H9 (cell line): Measurements from ENCODE around the gene RAB43. TPM values are rescaled to one million over a fixed set of nuclear protein-coding genes. Genes with fewer than 3 reads are reported as not detected.

Source experiments
- DNase-seq: peaks from one replicate; pipeline ENCODE4 v3.0.0-alpha.2; 2017
- H2AFZ ChIP-seq: one replicate; pipeline ENCODE4 v1.6.1; 2013; ENCODE audit warnings: mild to moderate bottlenecking, low read length, control low read depth, moderate library complexity
- H2AK5ac ChIP-seq: 2 replicates; pipeline ENCODE4 v1.6.1; 2013; ENCODE audit warnings: low read length, control low read depth, mixed read lengths; ENCODE audit not compliant: insufficient read length
- H2BK120ac ChIP-seq: one replicate; pipeline ENCODE4 v1.6.1; 2013; ENCODE audit warnings: low read depth, mild to moderate bottlenecking, low read length, control low read depth, inconsistent platforms; ENCODE audit not compliant: poor library complexity, severe bottlenecking
- H2BK12ac ChIP-seq: 2 replicates; pipeline ENCODE4 v1.6.1; 2013; ENCODE audit warnings: low read length, control low read depth, mixed read lengths, low read depth; ENCODE audit not compliant: insufficient read length
- H2BK15ac ChIP-seq: 2 replicates; pipeline ENCODE4 v1.6.1; 2013; ENCODE audit warnings: low read depth, low read length, control low read depth
- H2BK20ac ChIP-seq: one replicate; pipeline ENCODE4 v1.6.1; 2013; ENCODE audit warnings: low read depth, mild to moderate bottlenecking, low read length, control low read depth, inconsistent platforms; ENCODE audit not compliant: poor library complexity, severe bottlenecking
- H2BK5ac ChIP-seq: 2 replicates; pipeline ENCODE4 v1.6.1; 2013; ENCODE audit warnings: low read length, control low read depth, mixed read lengths; ENCODE audit not compliant: insufficient read length
- H3K14ac ChIP-seq: 2 replicates; pipeline ENCODE4 v1.6.1; 2013; ENCODE audit warnings: low read length, control low read depth; ENCODE audit not compliant: insufficient read depth
- H3K18ac ChIP-seq: 2 replicates; pipeline ENCODE4 v1.6.1; 2013; ENCODE audit warnings: low read depth, mild to moderate bottlenecking, mixed read lengths, low read length, control low read depth; ENCODE audit not compliant: insufficient read length
- H3K23ac ChIP-seq: 2 replicates; pipeline ENCODE4 v1.6.1; 2013; ENCODE audit warnings: low read length, control low read depth, mixed read lengths, low read depth; ENCODE audit not compliant: insufficient read length
- H3K23me2 ChIP-seq: 2 replicates; pipeline ENCODE4 v1.6.1; 2013; ENCODE audit warnings: low read depth, mild to moderate bottlenecking, mixed read lengths, low read length, control low read depth; ENCODE audit not compliant: insufficient read length, poor library complexity, severe bottlenecking
- H3K27ac ChIP-seq: 2 replicates; pipeline ENCODE4 v1.5.1; 2013; ENCODE audit warnings: low read length, control low read depth, mixed read lengths, low read depth; ENCODE audit not compliant: insufficient read length
- H3K27me3 ChIP-seq: 2 replicates; pipeline ENCODE4 v1.6.1; 2013; ENCODE audit warnings: low read length, control low read depth, inconsistent platforms; ENCODE audit not compliant: insufficient read depth
- H3K4ac ChIP-seq: 2 replicates; pipeline ENCODE4 v1.6.1; 2013; ENCODE audit warnings: low read depth, mild to moderate bottlenecking, control low read depth, inconsistent platforms, low read length, moderate library complexity
- H3K4me1 ChIP-seq: 2 replicates; pipeline ENCODE4 v1.6.1; 2013; ENCODE audit warnings: low read length, control low read depth, inconsistent platforms; ENCODE audit not compliant: insufficient read depth
- H3K4me2 ChIP-seq: 2 replicates; pipeline ENCODE4 v1.6.1; 2013; ENCODE audit warnings: low read length, control low read depth, mixed read lengths; ENCODE audit not compliant: insufficient read length, insufficient read depth
- H3K56ac ChIP-seq: 2 replicates; pipeline ENCODE4 v1.6.1; 2013; ENCODE audit warnings: low read depth, mild to moderate bottlenecking, mixed read lengths, low read length, control low read depth; ENCODE audit not compliant: insufficient read length
- H3K79me1 ChIP-seq: 2 replicates; pipeline ENCODE4 v1.6.1; 2013; ENCODE audit warnings: low read depth, mild to moderate bottlenecking, moderate library complexity, low read length, control low read depth, inconsistent platforms; ENCODE audit not compliant: insufficient read depth, poor library complexity, severe bottlenecking
- H3K79me2 ChIP-seq: 2 replicates; pipeline ENCODE4 v1.6.1; 2013; ENCODE audit warnings: low read length, control low read depth, inconsistent platforms; ENCODE audit not compliant: insufficient read depth
- H3K9ac ChIP-seq: 2 replicates; pipeline ENCODE4 v1.6.1; 2013; ENCODE audit warnings: low read length, control low read depth, mixed read lengths; ENCODE audit not compliant: insufficient read length; ENCODE audit errors: extremely low read depth
- H3K9me3 ChIP-seq: one replicate; pipeline ENCODE4 v1.6.1; 2013; ENCODE audit warnings: low read depth, low read length, inconsistent platforms; ENCODE audit not compliant: control insufficient read depth
- H3T11ph ChIP-seq: one replicate; pipeline ENCODE4 v1.6.1; 2013; ENCODE audit warnings: mild to moderate bottlenecking, low read length, control low read depth, inconsistent platforms
- H4K20me1 ChIP-seq: one replicate; pipeline ENCODE4 v1.6.1; 2013; ENCODE audit not compliant: control insufficient read depth, insufficient read length, insufficient read depth
- H4K5ac ChIP-seq: 2 replicates; pipeline ENCODE4 v1.6.1; 2013; ENCODE audit warnings: low read depth, mild to moderate bottlenecking, mixed read lengths, low read length, control low read depth; ENCODE audit not compliant: insufficient read length
- H4K8ac ChIP-seq: replicated peaks from 2 replicates; pipeline ENCODE4 v1.6.1; 2013; ENCODE audit warnings: low read length, control low read depth, mixed read lengths, low read depth; ENCODE audit not compliant: insufficient read length
- H4K91ac ChIP-seq: 2 replicates; pipeline ENCODE4 v1.6.1; 2013; ENCODE audit warnings: low read depth, mild to moderate bottlenecking, moderate library complexity, mixed read lengths, low read length, control low read depth; ENCODE audit not compliant: insufficient read length
- H3K27ac Mint-ChIP-seq, 3 experiments: 2 replicates in 2 of 3; 3 replicates in 1 of 3; pipeline ENCODE4 v1.8.0; 2020 to 2021; ENCODE audit warnings: mixed read lengths in 3 of 3, mild to moderate bottlenecking in 1 of 3, moderate library complexity in 1 of 3
- H3K27me3 Mint-ChIP-seq: 2 replicates; pipeline ENCODE4 v1.8.0; 2021; ENCODE audit warnings: low read depth, mild to moderate bottlenecking, moderate library complexity, mixed read lengths
- H3K36me3 Mint-ChIP-seq, 3 experiments: 2 replicates in 2 of 3; 3 replicates in 1 of 3; pipeline ENCODE4 v1.8.0; 2020 to 2021; ENCODE audit warnings: low read depth in 3 of 3, mixed read lengths in 3 of 3; ENCODE audit not compliant: insufficient read depth in 1 of 3
- H3K4me1 Mint-ChIP-seq, 2 experiments: 2 replicates each; pipeline ENCODE4 v1.8.0; 2020; ENCODE audit warnings: mixed read lengths in 2 of 2
- H3K4me3 Mint-ChIP-seq, 2 experiments: 2 replicates in 1 of 2; 3 replicates in 1 of 2; pipeline ENCODE4 v1.8.0; 2020 to 2021; ENCODE audit warnings: mild to moderate bottlenecking in 2 of 2, mixed read lengths in 2 of 2, moderate library complexity in 1 of 2
- H3K9me3 Mint-ChIP-seq, 2 experiments: 2 replicates in 1 of 2; 3 replicates in 1 of 2; pipeline ENCODE4 v1.8.0; 2020; ENCODE audit warnings: mild to moderate bottlenecking in 2 of 2, mixed read lengths in 2 of 2, moderate library complexity in 1 of 2
- WGBS: extraction: QIAGEN DNeasy Blood & Tissue Kit; methylation state at CpG from one replicate; pipeline ENCODE4 v1.1.7; 2013; ENCODE audit warnings: missing lambda C conversion rate, low lambda C conversion rate, mixed read lengths; ENCODE audit not compliant: insufficient read length; ENCODE audit errors: extremely low coverage; 5-methylcytosine and 5-hydroxymethylcytosine counted together
- long read RNA-seq: library from polyadenylated mRNA; unstranded; transcript quantifications from one replicate; pipeline ENCODE4 v2.0.0, GENCODE V29; 2020
- total RNA-seq: library from RNA; stranded (reverse); gene quantifications from 2 replicates; pipeline ENCODE4 v1.2.1, GENCODE V29; 2021
- TF ChIP-seq, protein P1 (sequence below): fragments of 200-600 bp; sonication (generic); conservative IDR thresholded peaks from 3 replicates; pipeline ENCODE4 v1.8.0; 2021; ENCODE audit warnings: antibody characterized with exemption, mild to moderate bottlenecking

Gene RAB43
- 13.6 and 14.8 TPM in 2 replicates for total RNA-seq
- long read RNA-seq, full-length matches to known transcripts: 19 of 26 reads
- long read RNA-seq, partial matches to known transcripts: 1 of 26 reads
- long read RNA-seq, other reads (novel, unspliced or antisense): 6 of 26 reads

- Histone ChIP-seq H4K91ac (no peak within 1 kb of the TSS), H2AK5ac (no peak within 1 kb of the TSS), H4K8ac (no peak within 1 kb of the TSS), H2BK20ac (no peak within 1 kb of the TSS), H2BK120ac (no peak within 1 kb of the TSS), H4K5ac (no peak within 1 kb of the TSS), H3K23ac (no peak within 1 kb of the TSS), H3K9ac (peak within 1 kb of the TSS; percentile 30), H2BK15ac (no peak within 1 kb of the TSS; the same call in 1 of the 2 replicates), H3K4ac (no peak within 1 kb of the TSS), H3K18ac (no peak within 1 kb of the TSS), H2BK12ac (no peak within 1 kb of the TSS), H3K27ac (peak within 1 kb of the TSS; percentile 90), H3T11ph (no peak within 1 kb of the TSS), H3K4me2 (peak within 1 kb of the TSS; percentile 84), H2BK5ac (no peak within 1 kb of the TSS), H3K9me3 (no peaks in the 10 kb centered on the region), H3K23me2 (peaks cover 10% of the 10 kb centered on the region), H3K56ac (no peak within 1 kb of the TSS), H3K27me3 (no peaks in the 10 kb centered on the region), H3K79me2 (peaks cover 10% of the 10 kb centered on the region; the same call in 1 of the 2 replicates), H3K4me1 (no peaks in the 10 kb centered on the region), H3K79me1 (no peaks in the 10 kb centered on the region), H4K20me1 (no peaks in the 10 kb centered on the region), H2AFZ (no peak within 1 kb of the TSS), H3K14ac (peak within 1 kb of the TSS; percentile 75; the same call in 1 of the 2 replicates)
- Mint-ChIP-seq H3K36me3 (peaks cover 0 to 4% (median 3%) of the 10 kb centered on the region in 3 experiments; a peak in 5 of 7 replicates), H3K9me3 (no peaks in the 10 kb centered on the region), H3K27ac (peak within 1 kb of the TSS; percentile 87 to 90 (median 89); a peak in 5 of 7 replicates), H3K4me3 (peak within 1 kb of the TSS; percentile 82 to 91), H3K27me3 (no peaks in the 10 kb centered on the region; the same call in none of the 2 replicates), H3K4me1 (peaks cover 31 to 36% of the 10 kb centered on the region in 2 experiments)
- no CpG with 5 or more reads among the region's 60 CpGs for WGBS
- DNase-seq: peak; percentile 99
- TF ChIP-seq, protein P1, sequence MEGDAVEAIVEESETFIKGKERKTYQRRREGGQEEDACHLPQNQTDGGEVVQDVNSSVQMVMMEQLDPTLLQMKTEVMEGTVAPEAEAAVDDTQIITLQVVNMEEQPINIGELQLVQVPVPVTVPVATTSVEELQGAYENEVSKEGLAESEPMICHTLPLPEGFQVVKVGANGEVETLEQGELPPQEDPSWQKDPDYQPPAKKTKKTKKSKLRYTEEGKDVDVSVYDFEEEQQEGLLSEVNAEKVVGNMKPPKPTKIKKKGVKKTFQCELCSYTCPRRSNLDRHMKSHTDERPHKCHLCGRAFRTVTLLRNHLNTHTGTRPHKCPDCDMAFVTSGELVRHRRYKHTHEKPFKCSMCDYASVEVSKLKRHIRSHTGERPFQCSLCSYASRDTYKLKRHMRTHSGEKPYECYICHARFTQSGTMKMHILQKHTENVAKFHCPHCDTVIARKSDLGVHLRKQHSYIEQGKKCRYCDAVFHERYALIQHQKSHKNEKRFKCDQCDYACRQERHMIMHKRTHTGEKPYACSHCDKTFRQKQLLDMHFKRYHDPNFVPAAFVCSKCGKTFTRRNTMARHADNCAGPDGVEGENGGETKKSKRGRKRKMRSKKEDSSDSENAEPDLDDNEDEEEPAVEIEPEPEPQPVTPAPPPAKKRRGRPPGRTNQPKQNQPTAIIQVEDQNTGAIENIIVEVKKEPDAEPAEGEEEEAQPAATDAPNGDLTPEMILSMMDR: no peak
Observed at GRCh38 chr3:129121792-129122411, at the start of gene RAB43. Gene RAB43, minus strand, starts transcription at chr3:129121804. Its CDS starts 315 bp downstream, at chr3:129121489.
